Naive thymus-derived CD8-positive, alpha-beta T cell (primary cell): ENCODE results near the gene ERC2. TPM values are rescaled to one million over a fixed set of nuclear protein-coding genes. Genes with fewer than 3 reads are reported as not detected.

Experiments
- ATAC-seq, 2 donors: fragments of 150-1000 bp; cut with Tn5 transposase in 1 of 2; sonication (Bioruptor Pico), chemical (Tn5 transposase) in 1 of 2; 1 replicate in 1 of 2; 2 replicates in 1 of 2; pipeline ENCODE4 v1.10.0; 2021; ENCODE audit warnings: mild to moderate bottlenecking in 2 of 2, moderate library complexity in 2 of 2
- POLR2A ChIA-PET: fragments of 350-600 bp; sonication (Branson Sonifier 250); formaldehyde crosslinking; loops from one replicate; lab custom pipeline; 2021; ENCODE audit warnings: antibody characterized with exemption; lab: Charles Lee
- DNase-seq, 10 donors: peaks; one replicate each; pipeline versions ENCODE4 v3.0.0 to v3.0.0-alpha.2; 2020 to 2022
- H3K27ac Mint-ChIP-seq, 10 donors: one replicate each; pipeline ENCODE4 v1.8.0; 2020 to 2022; ENCODE audit warnings: mild to moderate bottlenecking in 10 of 10, mixed read lengths in 10 of 10, moderate library complexity in 4 of 10, inconsistent platforms in 1 of 10
- H3K27me3 Mint-ChIP-seq, 5 donors: one replicate each; pipeline ENCODE4 v1.8.0; 2021 to 2022; ENCODE audit warnings: mixed read lengths in 5 of 5
- H3K36me3 Mint-ChIP-seq, 3 donors: one replicate each; pipeline ENCODE4 v1.8.0; 2020 to 2022; ENCODE audit warnings: mixed read lengths in 3 of 3, mild to moderate bottlenecking in 2 of 3, inconsistent platforms in 1 of 3
- H3K4me1 Mint-ChIP-seq, 4 donors: one replicate each; pipeline ENCODE4 v1.8.0; 2021 to 2022; ENCODE audit warnings: mixed read lengths in 4 of 4
- H3K4me3 Mint-ChIP-seq, 10 donors: one replicate each; pipeline ENCODE4 v1.8.0; 2020 to 2022; ENCODE audit warnings: mild to moderate bottlenecking in 10 of 10, mixed read lengths in 10 of 10, moderate library complexity in 6 of 10, inconsistent platforms in 1 of 10
- H3K9me3 Mint-ChIP-seq, 9 donors: one replicate each; pipeline ENCODE4 v1.8.0; 2020 to 2022; ENCODE audit warnings: mixed read lengths in 9 of 9, mild to moderate bottlenecking in 3 of 9, inconsistent platforms in 1 of 9, moderate library complexity in 1 of 9
- polyA plus RNA-seq, 3 donors: library from polyadenylated mRNA; unstranded; fragments of 300-500 nt; fragmentation: Illumina TruSeq; gene quantifications; one replicate each; pipeline ENCODE4 v1.2.3, GENCODE V29; 2021
- total RNA-seq, 8 experiments: library from RNA in 2 of 8; stranded (reverse) in 2 of 8; gene quantifications; one replicate each; pipeline ENCODE4 v1.2.3 and lab custom pipeline; 2021 to 2026

The ERC2 gene
- total and polyA plus RNA-seq, 5 experiments from 2014 or later = 0.05 to 0.29 TPM; not detected in 3

- Mint-ChIP-seq H3K4me3 (no peak overlapping the region), H3K27ac (no peak overlapping the region), H3K27me3 (peaks cover 0 to 4% (median 1%) of the 10 kb centered on the region in 5 donors), H3K36me3 (no peaks in the 10 kb centered on the region), H3K4me1 (no peaks in the 10 kb centered on the region), H3K9me3 (peaks cover 0 to 2% (median 0%) of the 10 kb centered on the region in 9 donors)
- POLR2A ChIA-PET = no interaction called here
- DNase-seq (no peak), ATAC-seq (no peak)
Observed at GRCh38 chr3:55558316-55558715, 910.0 kb downstream of the ERC2 start.

- no peak overlapping the region for H3K4me3 Mint-ChIP-seq
- ATAC-seq (no peak), DNase-seq (no peak)
- no peaks in the 10 kb centered on the region for H3K36me3 Mint-ChIP-seq
- peaks cover 0 to 2% (median 0%) of the 10 kb centered on the region in 9 donors for H3K9me3 Mint-ChIP-seq
- H3K27me3 Mint-ChIP-seq = peaks cover 0 to 4% (median 0%) of the 10 kb centered on the region in 5 donors
- no peaks in the 10 kb centered on the region for H3K4me1 Mint-ChIP-seq
- H3K27ac Mint-ChIP-seq = no peak overlapping the region
- POLR2A ChIA-PET = no interaction called here
Observed at GRCh38 chr3:55557549-55557948, 910.7 kb downstream of the ERC2 start.

GRCh38 chr3:55556619-55557537, 911.4 kb downstream of the ERC2 start:
- H3K4me1 Mint-ChIP-seq = no peaks in the 10 kb centered on the region
- peaks cover 0 to 4% (median 0%) of the 10 kb centered on the region in 5 donors for H3K27me3 Mint-ChIP-seq
- DNase-seq (no peak), ATAC-seq (no peak)
- peaks cover 0 to 2% (median 0%) of the 10 kb centered on the region in 9 donors for H3K9me3 Mint-ChIP-seq
- H3K4me3 Mint-ChIP-seq = no peak overlapping the region
- POLR2A ChIA-PET = no interaction called here
- no peaks in the 10 kb centered on the region for H3K36me3 Mint-ChIP-seq
- no peak overlapping the region for H3K27ac Mint-ChIP-seq

- no peak overlapping the region for H3K4me3 Mint-ChIP-seq
- H3K27me3 Mint-ChIP-seq = peaks cover 0 to 4% (median 0%) of the 10 kb centered on the region in 5 donors
- ATAC-seq (no peak), DNase-seq (no peak)
- no peaks in the 10 kb centered on the region for H3K4me1 Mint-ChIP-seq
- POLR2A ChIA-PET = no interaction called here
- peak overlapping the region in 1 of 10 donors; percentile 47 for H3K27ac Mint-ChIP-seq
- H3K9me3 Mint-ChIP-seq = peaks cover 0 to 4% (median 0%) of the 10 kb centered on the region in 9 donors
- H3K36me3 Mint-ChIP-seq = no peaks in the 10 kb centered on the region
Observed at GRCh38 chr3:55555873-55556618, 912.2 kb downstream of the ERC2 start.

- no peak for ATAC-seq
- DNase-seq = no peak
- H3K27me3 Mint-ChIP-seq = peaks cover 0 to 4% (median 0%) of the 10 kb centered on the region in 5 donors
- no peak overlapping the region for H3K27ac Mint-ChIP-seq
- POLR2A ChIA-PET = no interaction called here
- H3K36me3 Mint-ChIP-seq = no peaks in the 10 kb centered on the region
- no peak overlapping the region for H3K4me3 Mint-ChIP-seq
- peaks cover 0 to 5% (median 0%) of the 10 kb centered on the region in 9 donors for H3K9me3 Mint-ChIP-seq
- H3K4me1 Mint-ChIP-seq = no peaks in the 10 kb centered on the region
Observed at GRCh38 chr3:55554634-55555425, 913.4 kb downstream of the ERC2 start.

GRCh38 chr3:55551644-55552043, 916.6 kb downstream of the ERC2 start:
- peaks cover 0 to 5% (median 0%) of the 10 kb centered on the region in 9 donors for H3K9me3 Mint-ChIP-seq
- DNase-seq (no peak), ATAC-seq (no peak)
- no peaks in the 10 kb centered on the region for H3K27me3 Mint-ChIP-seq
- POLR2A ChIA-PET = no interaction called here
- H3K27ac Mint-ChIP-seq = no peak overlapping the region
- no peak overlapping the region for H3K4me3 Mint-ChIP-seq
- no peaks in the 10 kb centered on the region for H3K36me3 Mint-ChIP-seq
- no peaks in the 10 kb centered on the region for H3K4me1 Mint-ChIP-seq

- Mint-ChIP-seq H3K27me3 (no peaks in the 10 kb centered on the region), H3K9me3 (peaks cover 0 to 5% (median 0%) of the 10 kb centered on the region in 9 donors), H3K4me3 (no peak overlapping the region), H3K36me3 (no peaks in the 10 kb centered on the region), H3K27ac (no peak overlapping the region), H3K4me1 (no peaks in the 10 kb centered on the region)
- POLR2A ChIA-PET = no interaction called here
- ATAC-seq = no peak
- DNase-seq = no peak
Observed at GRCh38 chr3:55549177-55549576, 919.1 kb downstream of the ERC2 start.

- H3K4me3 Mint-ChIP-seq = no peak overlapping the region
- no peaks in the 10 kb centered on the region for H3K36me3 Mint-ChIP-seq
- no peak overlapping the region for H3K27ac Mint-ChIP-seq
- POLR2A ChIA-PET = no interaction called here
- H3K9me3 Mint-ChIP-seq = peaks cover 0 to 4% (median 0%) of the 10 kb centered on the region in 9 donors
- DNase-seq (no peak), ATAC-seq (no peak)
- no peaks in the 10 kb centered on the region for H3K27me3 Mint-ChIP-seq
- H3K4me1 Mint-ChIP-seq = no peaks in the 10 kb centered on the region
Observed at GRCh38 chr3:55546866-55547669, 921.2 kb downstream of the ERC2 start.

GRCh38 chr3:55545995-55546394, 922.3 kb downstream of the ERC2 start:
- H3K9me3 Mint-ChIP-seq = peaks cover 0 to 3% (median 0%) of the 10 kb centered on the region in 9 donors
- H3K36me3 Mint-ChIP-seq = no peaks in the 10 kb centered on the region
- no peak overlapping the region for H3K4me3 Mint-ChIP-seq
- POLR2A ChIA-PET = no interaction called here
- ATAC-seq = no peak
- no peaks in the 10 kb centered on the region for H3K27me3 Mint-ChIP-seq
- H3K4me1 Mint-ChIP-seq = no peaks in the 10 kb centered on the region
- H3K27ac Mint-ChIP-seq = no peak overlapping the region
- DNase-seq = no peak

- no peak for DNase-seq
- no peak overlapping the region for H3K4me3 Mint-ChIP-seq
- no peaks in the 10 kb centered on the region for H3K9me3 Mint-ChIP-seq
- ATAC-seq = no peak
- H3K27ac Mint-ChIP-seq = peak overlapping the region in 1 of 10 donors; percentile 19
- no peaks in the 10 kb centered on the region for H3K36me3 Mint-ChIP-seq
- no peaks in the 10 kb centered on the region for H3K27me3 Mint-ChIP-seq
- POLR2A ChIA-PET = no interaction called here
- H3K4me1 Mint-ChIP-seq = no peaks in the 10 kb centered on the region
Observed at GRCh38 chr3:55544219-55544618, 924.0 kb downstream of the ERC2 start.

GRCh38 chr3:55543181-55543614, 925.1 kb downstream of the ERC2 start:
- POLR2A ChIA-PET = no interaction called here
- no peak overlapping the region for H3K4me3 Mint-ChIP-seq
- H3K27me3 Mint-ChIP-seq = no peaks in the 10 kb centered on the region
- ATAC-seq (no peak), DNase-seq (no peak)
- no peaks in the 10 kb centered on the region for H3K4me1 Mint-ChIP-seq
- no peaks in the 10 kb centered on the region for H3K36me3 Mint-ChIP-seq
- H3K27ac Mint-ChIP-seq = no peak overlapping the region
- no peaks in the 10 kb centered on the region for H3K9me3 Mint-ChIP-seq

GRCh38 chr3:55541456-55541855, 926.8 kb downstream of the ERC2 start:
- Mint-ChIP-seq H3K4me3 (no peak overlapping the region), H3K27ac (no peak overlapping the region), H3K9me3 (no peaks in the 10 kb centered on the region), H3K4me1 (no peaks in the 10 kb centered on the region), H3K36me3 (no peaks in the 10 kb centered on the region), H3K27me3 (no peaks in the 10 kb centered on the region)
- ATAC-seq = no peak
- DNase-seq = no peak
- POLR2A ChIA-PET = no interaction called here
